H1 (cell line): ENCODE measurements around the gene APBA2. TPM values are rescaled to one million over a fixed set of nuclear protein-coding genes. Genes with fewer than 3 reads are reported as not detected.
A peak's percentile ranks its signal among the peaks of the same experiment; 100 is the strongest.

ENCODE experiments used
- CTCF ChIA-PET: fragments of 300-600 bp; sonication (Branson Sonifier 250); formaldehyde crosslinking; loops from one replicate; lab custom pipeline; 2021; ENCODE audit not compliant: partially characterized antibody; lab: Charles Lee
- POLR2A ChIA-PET: fragments of 300-600 bp; sonication (Branson Sonifier 250); formaldehyde crosslinking; loops from one replicate; lab custom pipeline; 2021; ENCODE audit warnings: inconsistent platforms; ENCODE audit not compliant: partially characterized antibody; lab: Charles Lee
- DNase-seq, 2 experiments: peaks; one replicate each; pipeline versions ENCODE4 v3.0.0 to v3.0.0-alpha.2; 2010 to 2022; ENCODE audit warnings: low spot score in 2 of 2, low read depth in 1 of 2, mixed read lengths in 1 of 2
- FAIRE-seq: peaks from 2 replicates; lab custom pipeline; 2011; peaks lifted over from hg19 to GRCh38; lab: Jason Lieb, UNC
- H2AFZ ChIP-seq: 2 replicates; pipeline ENCODE4 v1.8.1; 2012; ENCODE audit warnings: low read length, inconsistent platforms
- H2AK5ac ChIP-seq: 2 replicates; pipeline ENCODE4 v1.6.1; 2013; ENCODE audit warnings: low read depth, low read length
- H2BK120ac ChIP-seq: replicated peaks from 2 replicates; pipeline ENCODE3; 2013; ENCODE audit warnings: low read depth, low read length, inconsistent platforms
- H2BK12ac ChIP-seq: 2 replicates; pipeline ENCODE4 v1.6.1; 2013; ENCODE audit warnings: low read depth, low read length
- H2BK15ac ChIP-seq: 2 replicates; pipeline ENCODE4 v1.6.1; 2013; ENCODE audit warnings: low read length
- H2BK20ac ChIP-seq: 2 replicates; pipeline ENCODE4 v1.6.1; 2013; ENCODE audit warnings: low read length
- H2BK5ac ChIP-seq: 2 replicates; pipeline ENCODE4 v1.6.1; 2013; ENCODE audit warnings: low read depth, low read length
- H3K14ac ChIP-seq: 2 replicates; pipeline ENCODE4 v1.6.1; 2013; ENCODE audit warnings: inconsistent platforms; ENCODE audit not compliant: insufficient read length
- H3K18ac ChIP-seq: 2 replicates; pipeline ENCODE4 v1.6.1; 2013; ENCODE audit warnings: low read length; ENCODE audit errors: extremely low read depth
- H3K23ac ChIP-seq: 2 replicates; pipeline ENCODE4 v1.6.1; 2013; ENCODE audit warnings: inconsistent platforms; ENCODE audit not compliant: insufficient read length
- H3K23me2 ChIP-seq: 2 replicates; pipeline ENCODE4 v1.6.1; 2013; ENCODE audit warnings: low read depth, low read length
- H3K27ac ChIP-seq: 2 replicates; pipeline ENCODE4 v1.6.1; 2011; ENCODE audit warnings: low read depth, low read length, inconsistent platforms
- H3K27me3 ChIP-seq, 4 experiments: replicated peaks in 1 of 4; 1 replicate in 1 of 4; 2 replicates in 3 of 4; pipeline versions ENCODE4 v1.6.1 to v1.8.1; 2011 to 2013; ENCODE audit warnings: low read length in 3 of 4, mild to moderate bottlenecking in 3 of 4, inconsistent platforms in 2 of 4, mixed read lengths in 2 of 4, moderate library complexity in 1 of 4; ENCODE audit not compliant: control insufficient read depth in 3 of 4, insufficient read depth in 3 of 4; ENCODE audit errors: extremely low read depth in 1 of 4
- H3K36me3 ChIP-seq, 4 experiments: 2 replicates each; pipeline versions ENCODE4 v1.6.1 to v1.8.1; 2011 to 2013; ENCODE audit warnings: mild to moderate bottlenecking in 4 of 4, low read length in 3 of 4, moderate library complexity in 2 of 4, control low read depth in 1 of 4, inconsistent platforms in 1 of 4; ENCODE audit not compliant: insufficient read depth in 4 of 4, control insufficient read depth in 2 of 4
- H3K4ac ChIP-seq: replicated peaks from 2 replicates; pipeline ENCODE3; 2013; ENCODE audit warnings: low read length, low read depth, mixed read lengths, inconsistent platforms; ENCODE audit not compliant: insufficient read length
- H3K4me1 ChIP-seq, 4 experiments: replicated peaks in 1 of 4; 1 replicate in 1 of 4; 2 replicates in 3 of 4; pipeline versions ENCODE4 v1.6.1 to v1.8.1; 2011 to 2013; ENCODE audit warnings: low read length in 3 of 4, inconsistent platforms in 2 of 4, mixed read lengths in 1 of 4; ENCODE audit not compliant: insufficient read depth in 4 of 4, control insufficient read depth in 3 of 4
- H3K4me2 ChIP-seq, 2 experiments: 2 replicates each; pipeline versions ENCODE4 v1.6.1 to v1.8.1; 2011 to 2013; ENCODE audit warnings: low read depth in 2 of 2, low read length in 2 of 2, control low read depth in 1 of 2, inconsistent platforms in 1 of 2, mild to moderate bottlenecking in 1 of 2; ENCODE audit not compliant: insufficient read depth in 1 of 2
- H3K4me3 ChIP-seq, 4 experiments: fragments of 200-600, 300-600 bp in 1 of 4; sonication (generic), shearing (Covaris generic), sonication (Bioruptor Twin) in 1 of 4; 2 replicates each; pipeline versions ENCODE4 v1.5.1 to v1.8.1; 2011 to 2016; ENCODE audit warnings: low read length in 4 of 4, low read depth in 3 of 4, control low read depth in 2 of 4, inconsistent platforms in 2 of 4, mild to moderate bottlenecking in 2 of 4, mixed read lengths in 1 of 4, moderate library complexity in 1 of 4; ENCODE audit not compliant: insufficient read depth in 2 of 4; ENCODE audit errors: extremely low read depth in 1 of 4
- H3K56ac ChIP-seq: replicated peaks from 2 replicates; pipeline ENCODE3; 2013; ENCODE audit warnings: low read depth, mild to moderate bottlenecking, mixed read lengths, low read length, inconsistent platforms; ENCODE audit not compliant: insufficient read length
- H3K79me1 ChIP-seq: 2 replicates; pipeline ENCODE4 v1.6.1; 2013; ENCODE audit warnings: low read depth, low read length, control low read depth
- H3K79me2 ChIP-seq, 2 experiments: 2 replicates each; pipeline versions ENCODE4 v1.6.1 to v1.8.1; 2012 to 2013; ENCODE audit warnings: low read length in 2 of 2, mild to moderate bottlenecking in 2 of 2, inconsistent platforms in 1 of 2; ENCODE audit not compliant: insufficient read depth in 2 of 2, control insufficient read depth in 1 of 2
- H3K9ac ChIP-seq, 4 experiments: replicated peaks in 1 of 4; 1 replicate in 1 of 4; 2 replicates in 3 of 4; pipeline versions ENCODE4 v1.6.1 to v1.8.1; 2011 to 2013; ENCODE audit warnings: low read depth in 3 of 4, low read length in 3 of 4, control low read depth in 2 of 4, mild to moderate bottlenecking in 2 of 4, moderate library complexity in 2 of 4, inconsistent platforms in 1 of 4; ENCODE audit errors: extremely low read depth in 1 of 4
- H3K9me3 ChIP-seq, 2 experiments: 2 replicates each; pipeline versions ENCODE4 v1.6.1 to v1.8.1; 2012 to 2013; ENCODE audit warnings: mild to moderate bottlenecking in 2 of 2, moderate library complexity in 2 of 2, control low read depth in 1 of 2, inconsistent platforms in 1 of 2, low read depth in 1 of 2, low read length in 1 of 2, mixed read lengths in 1 of 2; ENCODE audit not compliant: insufficient read depth in 2 of 2
- H4K20me1 ChIP-seq, 2 experiments: replicated peaks in 1 of 2; 2 replicates each; pipeline versions ENCODE3 to v1.8.1; 2011 to 2013; ENCODE audit warnings: inconsistent platforms in 2 of 2, low read length in 2 of 2, mild to moderate bottlenecking in 1 of 2; ENCODE audit not compliant: insufficient read depth in 2 of 2, control insufficient read depth in 1 of 2
- H4K5ac ChIP-seq: 2 replicates; pipeline ENCODE4 v1.6.1; 2013; ENCODE audit warnings: low read length, low read depth, mixed read lengths, inconsistent platforms; ENCODE audit not compliant: insufficient read length
- H4K8ac ChIP-seq: 2 replicates; pipeline ENCODE4 v1.8.0; 2013; ENCODE audit warnings: mild to moderate bottlenecking, moderate library complexity, low read length, inconsistent platforms; ENCODE audit not compliant: insufficient read depth; ENCODE audit errors: extremely low read depth
- H4K91ac ChIP-seq: replicated peaks from 2 replicates; pipeline ENCODE3; 2013; ENCODE audit warnings: low read length, mixed read lengths, inconsistent platforms; ENCODE audit not compliant: insufficient read length
- BRCA1 ChIP-seq: IDR thresholded peaks from 2 replicates; pipeline ENCODE4 v1.6.1; 2012; ENCODE audit warnings: low read depth, low read length, improper control_type of control experiment
- E2F6 ChIP-seq: IDR thresholded peaks from 2 replicates; pipeline ENCODE4 v1.6.1; 2012; ENCODE audit warnings: inconsistent platforms
- EZH2 ChIP-seq: fragments of 200-600 bp; sonication (generic); IDR thresholded peaks from 2 replicates; pipeline ENCODE4 v1.7.1; 2012; ENCODE audit warnings: low read depth, mild to moderate bottlenecking, moderate library complexity, low read length, inconsistent platforms; ENCODE audit not compliant: severe bottlenecking
- FOSL1 ChIP-seq: IDR thresholded peaks from 2 replicates; pipeline ENCODE4 v1.6.1; 2011; ENCODE audit warnings: mild to moderate bottlenecking, low read depth, low read length, moderate library complexity; ENCODE audit not compliant: insufficient read depth
- HDAC2 ChIP-seq, 2 experiments: fragments of 300-600 bp in 1 of 2; sonication (generic) in 1 of 2; IDR thresholded peaks; 2 replicates each; pipeline ENCODE4 v1.6.1; 2011 to 2012; ENCODE audit warnings: low read depth in 2 of 2, low read length in 2 of 2, mild to moderate bottlenecking in 2 of 2, moderate library complexity in 2 of 2, borderline replicate concordance in 1 of 2, inconsistent platforms in 1 of 2
- KDM1A ChIP-seq: fragments of 200-600, 300-600 bp; sonication (generic); IDR thresholded peaks from 2 replicates; pipeline ENCODE4 v1.7.1; 2016; ENCODE audit warnings: mild to moderate bottlenecking, low read length, borderline replicate concordance
- KDM4A ChIP-seq: IDR thresholded peaks from one replicate; pipeline ENCODE4 v1.7.1; 2012; ENCODE audit warnings: low read depth, mild to moderate bottlenecking, moderate library complexity, low read length, inconsistent platforms; ENCODE audit not compliant: severe bottlenecking
- RAD21 ChIP-seq, 2 experiments: IDR thresholded peaks in 1 of 2; conservative IDR thresholded peaks in 1 of 2; 2 replicates each; pipeline ENCODE4 v1.6.1; 2011; ENCODE audit warnings: low read depth in 2 of 2, low read length in 2 of 2, improper control_type of control experiment in 1 of 2, inconsistent platforms in 1 of 2, mild to moderate bottlenecking in 1 of 2, moderate library complexity in 1 of 2
- ZNF274 ChIP-seq: IDR thresholded peaks from 2 replicates; pipeline ENCODE4 v1.7.0; 2012; ENCODE audit warnings: low read length, borderline replicate concordance; ENCODE audit errors: extremely low read depth
- WGBS, 2 experiments: shearing (Covaris generic) in 1 of 2; methylation state at CpG; one replicate each; pipeline versions ENCODE4 v1.1.6 to v1.1.7; 2013 to 2015; ENCODE audit warnings: low lambda C conversion rate in 2 of 2, mixed read lengths in 2 of 2, inconsistent platforms in 1 of 2, low coverage in 1 of 2, missing lambda C conversion rate in 1 of 2; ENCODE audit not compliant: insufficient replicate concordance in 2 of 2, insufficient coverage in 1 of 2, insufficient read length in 1 of 2; ENCODE audit errors: extremely low coverage in 1 of 2, missing lambda C conversion rate in 1 of 2; 5-methylcytosine and 5-hydroxymethylcytosine counted together
- polyA plus RNA-seq, 7 experiments: library from polyadenylated mRNA; depleted of rRNA in 3 of 7; stranded (reverse) in 5 of 7; unstranded in 2 of 7; fragments of >200 nt in 5 of 7; fragments of 200-250 nt in 2 of 7; gene quantifications; 1 replicate in 5 of 7; 2 replicates in 1 of 7; 4 replicates in 1 of 7; pipeline versions ENCODE4 v1.2.1 to v1.2.3, GENCODE V29; 2011 to 2013; ENCODE audit warnings: missing spikeins in 2 of 7, mixed read lengths in 2 of 7
- total RNA-seq: library from RNA; stranded (reverse); fragmentation: NEBNext Ultra II Directional; extraction: Animal tissue kit (Norgen Biotek cat#: 25700); gene quantifications from 2 replicates; pipeline ENCODE4 v1.2.1, GENCODE V29; 2021

The APBA2 gene
- total and polyA plus RNA-seq, 2 of the 8 experiments (the other 6 are each of a cell fraction or from before 2014, with no cell fraction given), result 15.5 to 19.0 TPM

GRCh38 chr15:28989239-28989830, 103.6 kb downstream of the APBA2 start:
- H2BK15ac ChIP-seq, result no peak overlapping the region
- no peak overlapping the region for H3K4me3 ChIP-seq
- no peak overlapping the region for H3K27ac ChIP-seq
- H4K5ac ChIP-seq, result no peak overlapping the region
- no peak for FAIRE-seq
- no peak overlapping the region for H3K56ac ChIP-seq
- H3K9me3 ChIP-seq, result no peaks in the 10 kb centered on the region
- no peak overlapping the region for H3K4ac ChIP-seq
- H2BK120ac ChIP-seq, result no peak overlapping the region
- no peak overlapping the region for H3K23ac ChIP-seq
- H3K4me1 ChIP-seq, result peaks cover 3 to 9% (median 4%) of the 10 kb centered on the region in 4 experiments; a peak in 5 of 7 replicates
- H2AK5ac ChIP-seq, result no peak overlapping the region
- H2BK20ac ChIP-seq, result no peak overlapping the region
- WGBS, 2 experiments, result 86% methylated on average over 15 of the region's 15 CpGs; no CpG with 5 or more reads in 1 of the 2 experiments
- no peaks in the 10 kb centered on the region for H3K79me2 ChIP-seq
- H4K20me1 ChIP-seq, result peaks cover 0 to 3% of the 10 kb centered on the region in 2 experiments
- H2AFZ ChIP-seq, result no peak overlapping the region
- no peak overlapping the region for H3K18ac ChIP-seq
- H3K9ac ChIP-seq, result no peak overlapping the region
- H4K8ac ChIP-seq, result no peak overlapping the region
- no peak overlapping the region for H3K4me2 ChIP-seq
- no peak overlapping the region for H4K91ac ChIP-seq
- no peak overlapping the region for H2BK12ac ChIP-seq
- no peaks in the 10 kb centered on the region for H3K27me3 ChIP-seq
- no peak overlapping the region for H3K14ac ChIP-seq
- POLR2A ChIA-PET, result no interaction called here
- H3K79me1 ChIP-seq, result no peaks in the 10 kb centered on the region
- H3K23me2 ChIP-seq, result no peaks in the 10 kb centered on the region
- H3K36me3 ChIP-seq, result no peaks in the 10 kb centered on the region
- H2BK5ac ChIP-seq, result no peak overlapping the region
- CTCF ChIA-PET, result interaction anchor here (0.8 to 9.4 kb wide), 12 partner anchors 10 to 113 kb away, joined by 3 to 88 read pairs (median 4); no protein-coding TSS in a partner anchor
- DNase-seq, result peak in 1 of 2 experiments; percentile 21
- TF ChIP-seq RAD21 (IDR thresholded peaks at IDR 0.05 in 1 of 2, conservative IDR thresholded peaks at IDR 0.05 in 1 of 2; ENCODE audit: low read depth in 2 of 2, low read length in 2 of 2), result peak; percentile 58 to 59
- TF ChIP-seq BRCA1, result no peak
- TF ChIP-seq ZNF274, result no peak
- TF ChIP-seq EZH2, result no peak
- TF ChIP-seq KDM4A, result no peak
- peak; percentile 93; the same call in 1 of the 2 replicates for TF ChIP-seq KDM1A
- 0 out of 4 replicates have a peak, but pooled peaks of 1 of the 2 experiments have one; percentile 45 for TF ChIP-seq HDAC2 (IDR thresholded peaks at IDR 0.05; ENCODE audit: borderline replicate concordance in 1 of 2, low read depth in 2 of 2, low read length in 2 of 2)
- no peak for TF ChIP-seq FOSL1
- no peak for TF ChIP-seq E2F6
